GM04503 (cell line): Measurements from ENCODE around the gene POR.

ENCODE experiments used
- DNase-seq: peaks from one replicate; pipeline ENCODE4 v3.0.0-alpha.2; 2012; ENCODE audit warnings: low read depth

The POR gene

GRCh38 chr7:75916685-75917634, 2.0 kb downstream of the POR start:
- no peak for DNase-seq

- no peak for DNase-seq
Observed at GRCh38 chr7:75920431-75921161, 5.6 kb downstream of the POR start.

GRCh38 chr7:75921479-75921878, 6.5 kb downstream of the POR start:
- no peak for DNase-seq

DNA sequence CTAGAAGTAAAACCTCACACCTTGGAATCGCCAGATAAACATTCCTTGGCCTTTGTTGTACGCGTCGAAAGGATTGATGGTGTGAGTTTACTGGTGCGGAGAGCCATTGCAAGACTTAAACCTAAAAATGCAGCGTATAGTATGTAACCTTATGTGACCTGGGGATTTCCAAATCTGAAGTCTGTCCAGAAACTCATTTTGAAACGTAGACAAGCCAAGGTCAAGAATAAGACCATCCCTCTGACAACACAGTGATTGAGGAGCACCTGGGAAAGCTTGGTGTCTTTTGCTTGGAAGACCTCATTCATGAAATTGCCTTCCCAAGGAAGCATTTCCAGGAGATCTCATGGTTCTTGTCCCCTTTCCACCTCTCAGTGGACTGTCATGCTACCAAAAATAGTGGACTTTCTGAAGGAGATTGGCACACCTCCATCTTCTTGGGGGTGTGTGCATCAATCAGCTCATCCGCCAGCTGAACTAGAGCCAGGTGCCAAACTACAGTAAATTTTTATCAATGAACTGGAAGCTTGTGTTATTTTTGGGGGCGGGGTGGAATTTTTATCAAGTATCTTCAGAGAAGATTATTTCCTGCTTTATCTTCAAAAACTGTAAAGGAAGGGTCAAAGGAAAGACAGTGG, 8.1 kb downstream of the POR start:
- DNase-seq, result no peak

- DNase-seq, result no peak
Observed at GRCh38 chr7:75924256-75924655, 9.3 kb downstream of the POR start.

- no peak for DNase-seq
Observed at GRCh38 chr7:75924889-75925288, 9.9 kb downstream of the POR start.

DNA sequence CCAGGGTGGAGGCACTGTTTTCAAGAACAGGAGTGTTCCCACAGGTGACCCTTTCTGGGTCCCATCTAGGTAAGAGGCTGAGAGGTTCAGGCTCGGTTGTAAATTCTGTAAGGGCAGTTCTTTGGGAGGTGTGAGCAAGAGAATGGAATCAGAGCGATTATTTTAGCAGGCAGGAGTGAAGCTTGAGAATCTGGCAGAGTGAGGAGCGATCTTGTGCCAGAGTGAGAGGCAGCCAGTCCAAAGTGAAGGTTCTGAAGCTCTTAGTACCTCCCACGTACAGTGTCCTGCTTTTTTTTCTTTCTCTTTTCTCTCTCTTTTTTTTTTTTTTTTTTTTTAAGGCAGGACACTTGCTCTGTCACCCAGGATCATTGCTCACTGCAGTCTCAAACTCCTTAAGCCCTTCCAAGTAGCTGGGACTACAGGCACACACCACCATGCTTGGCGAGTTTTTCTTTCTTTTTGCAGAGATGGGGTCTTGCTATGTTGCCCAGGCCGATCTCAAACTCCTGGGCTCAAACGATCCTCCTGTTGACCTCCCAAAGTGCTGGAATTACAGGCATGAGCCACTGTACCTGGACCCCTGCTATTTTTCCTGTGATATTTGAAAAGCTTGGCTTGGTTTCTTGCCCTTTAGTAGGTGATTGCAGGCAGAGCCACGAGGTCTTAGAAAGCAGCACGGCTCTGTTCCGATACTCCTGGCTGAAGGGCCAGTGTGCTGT, 10.9 kb downstream of the POR start:
- no peak for DNase-seq

DNA sequence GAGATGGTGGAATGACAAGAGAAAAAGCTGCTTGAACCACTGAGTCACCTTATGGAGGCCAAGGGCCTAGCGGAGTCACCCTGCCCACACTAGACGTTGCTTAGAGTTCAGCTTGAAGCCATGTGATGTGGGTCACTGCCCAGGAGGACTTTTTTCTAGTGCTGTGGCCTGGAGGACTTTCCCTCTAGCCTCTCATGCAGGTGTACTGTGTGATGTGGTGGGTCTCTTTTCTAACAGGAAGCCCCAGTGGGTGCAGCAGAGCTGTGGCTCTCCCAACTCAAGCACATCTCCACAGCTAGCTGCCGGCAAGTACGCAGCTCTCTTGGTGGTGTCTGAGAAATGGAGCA, 13.6 kb downstream of the POR start:
- no peak for DNase-seq

DNA sequence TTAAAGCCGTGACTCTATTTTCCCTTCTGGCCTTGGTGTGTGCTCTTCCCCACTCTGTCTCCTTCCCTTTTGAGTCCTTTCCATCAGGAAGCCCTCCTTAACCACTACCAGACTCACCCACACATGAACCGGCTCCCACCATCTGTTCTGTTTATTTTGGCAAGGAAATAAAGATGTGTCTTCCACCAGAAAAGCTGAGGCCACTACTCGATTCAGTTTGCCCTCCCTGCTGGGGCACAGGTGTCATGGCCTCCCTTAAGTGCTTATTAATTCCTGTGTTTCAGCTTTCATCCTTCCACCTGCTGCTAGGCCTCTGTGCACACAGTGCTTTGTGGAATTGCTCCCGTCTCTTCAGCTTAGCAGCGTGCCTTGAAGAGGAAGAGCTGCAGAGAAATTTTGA, 16.7 kb downstream of the POR start:
- no peak for DNase-seq

- DNase-seq, result peak; percentile 89
Observed at GRCh38 chr7:75937958-75938786, 23.2 kb downstream of the POR start.

GRCh38 chr7:75938921-75939320, 24.0 kb downstream of the POR start:
- DNase-seq, result no peak

DNA sequence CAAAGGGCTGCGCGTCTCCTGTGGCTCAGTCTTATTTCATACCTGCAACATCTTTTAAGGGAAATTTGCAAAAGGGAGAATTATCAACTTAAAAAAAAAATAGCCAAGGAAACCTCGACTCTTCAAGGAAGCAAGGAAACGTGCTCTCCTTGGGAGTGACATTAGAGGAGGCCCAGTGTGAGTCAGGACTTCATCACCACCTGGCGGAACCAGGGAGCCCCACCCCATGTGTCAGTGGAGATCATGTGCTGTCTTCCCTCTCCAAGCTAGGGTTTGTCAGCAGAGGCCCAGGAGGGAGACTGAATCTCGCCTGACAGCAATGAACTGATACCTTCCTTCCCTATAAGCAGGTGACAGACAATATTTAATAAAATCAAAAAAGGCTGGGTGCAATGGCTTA, 28.9 kb downstream of the POR start:
- DNase-seq, result no peak

DNA sequence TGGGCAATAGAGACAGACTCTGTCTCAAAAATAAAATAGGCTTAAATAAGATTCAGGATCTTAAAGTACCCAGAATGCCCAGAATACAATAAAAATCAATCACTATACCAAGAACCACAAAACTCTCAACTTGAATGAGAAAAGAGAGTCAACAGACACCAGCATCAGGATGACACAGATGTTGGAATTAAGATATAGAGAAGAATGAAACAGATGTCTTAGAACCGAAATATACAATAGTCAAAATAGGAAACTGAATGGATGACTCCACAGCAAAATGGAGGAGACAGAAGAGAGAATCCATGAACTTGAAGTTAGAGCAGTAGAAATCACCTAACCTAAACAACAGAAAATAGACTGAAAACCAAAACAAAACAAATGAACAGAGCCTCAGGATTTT, 29.6 kb downstream of the POR start:
- no peak for DNase-seq

GRCh38 chr7:75945297-75946168, 30.6 kb downstream of the POR start:
- no peak for DNase-seq

GRCh38 chr7:75946207-75946855, 31.4 kb downstream of the POR start:
- DNase-seq, result no peak

GRCh38 chr7:75948179-75948578, 33.2 kb downstream of the POR start:
- DNase-seq, result no peak

DNA sequence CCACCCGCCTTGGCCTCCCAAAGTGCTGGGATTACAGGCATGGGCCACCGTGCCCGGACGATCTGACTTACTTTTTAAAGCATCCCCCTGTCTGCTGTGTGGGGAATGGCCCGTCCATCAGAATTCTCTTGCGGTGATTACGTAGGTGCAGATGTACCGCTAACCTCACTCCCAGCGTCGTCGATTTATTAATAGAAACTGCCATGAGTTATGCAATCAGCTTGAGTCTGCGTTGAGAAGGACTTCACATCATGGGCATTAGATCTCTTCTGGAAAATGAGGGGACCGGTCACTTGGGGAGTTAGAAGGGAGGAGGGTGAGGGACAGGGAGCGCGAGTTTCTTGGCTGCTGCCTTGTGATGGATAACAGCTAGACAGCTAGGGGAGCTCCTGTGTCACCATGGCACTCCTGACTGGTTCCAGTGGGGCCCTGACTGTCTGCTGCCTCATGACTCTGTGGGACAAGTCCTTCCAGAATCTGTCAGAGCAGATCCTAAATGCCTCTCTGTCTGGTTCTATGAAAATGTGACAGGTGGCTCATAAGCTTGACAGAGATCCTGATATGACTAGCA, 35.2 kb downstream of the POR start:
- no peak for DNase-seq

DNA sequence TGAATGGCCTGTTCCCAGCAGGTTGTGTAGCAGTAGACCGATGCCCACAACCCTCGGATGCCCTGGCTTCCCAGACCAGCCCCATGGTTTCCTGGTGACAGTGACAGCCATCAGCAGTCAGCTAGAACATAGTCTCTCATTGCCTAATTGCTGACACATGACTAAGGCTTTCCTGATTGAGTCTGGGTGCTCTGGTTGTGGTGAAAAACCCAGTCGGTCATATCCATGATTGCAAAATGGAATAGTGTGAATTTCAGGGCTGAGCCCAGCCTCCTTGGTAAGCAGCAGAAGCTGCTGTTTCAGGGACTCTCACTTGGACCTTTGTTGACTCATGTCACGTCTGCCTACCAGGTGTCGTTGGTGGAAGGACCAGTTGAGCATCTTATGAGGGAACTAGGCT, 36.6 kb downstream of the POR start:
- peak; percentile 77 for DNase-seq

GRCh38 chr7:75953431-75953830, 38.5 kb downstream of the POR start:
- no peak for DNase-seq

- no peak for DNase-seq
Observed at GRCh38 chr7:75953931-75954330, 39.0 kb downstream of the POR start.
